Activated CD4-positive, alpha-beta memory T cell treated with anti-CD3 and anti-CD28 coated beads for 36 hours (primary cell): ENCODE results near the gene CT47A1. TPM values are rescaled to one million over a fixed set of nuclear protein-coding genes. Genes with fewer than 3 reads are reported as not detected.

Source experiments
- total RNA-seq, 2 experiments: library from RNA; stranded (reverse); gene quantifications; one replicate each; pipeline ENCODE4 v1.2.3, GENCODE V29; 2021

Gene CT47A1
- total RNA-seq, 2 experiments from 2014 or later, result not detected

Other genes with a start within 250 kb of the CT47A1 start
- gene CT47B1, start 109.9 kb downstream of the CT47A1 start, total RNA-seq, result not detected
- not detected for gene CT47A11, start 48.6 kb downstream of the CT47A1 start, total RNA-seq
- not detected for gene CT47A10, start 43.7 kb downstream of the CT47A1 start, total RNA-seq
- not detected for gene CT47A9, start 38.9 kb downstream of the CT47A1 start, total RNA-seq
- not detected for gene CT47A8, start 34.0 kb downstream of the CT47A1 start, total RNA-seq
- not detected for gene CT47A7, start 29.2 kb downstream of the CT47A1 start, total RNA-seq
- not detected for gene CT47A6, start 24.3 kb downstream of the CT47A1 start, total RNA-seq
- gene CT47A5, start 19.4 kb downstream of the CT47A1 start, total RNA-seq, result not detected
- not detected for gene CT47A4, start 14.6 kb downstream of the CT47A1 start, total RNA-seq
- not detected for gene CT47A3, start 9.7 kb downstream of the CT47A1 start, total RNA-seq
- not detected for gene CT47A2, start 4.8 kb downstream of the CT47A1 start, total RNA-seq
- gene GLUD2, start 61.9 kb upstream of the CT47A1 start, total RNA-seq, result 1 to 10 TPM; 1.3 to 1.4 TPM